ENCODE data around the gene TNS3. TPM values are rescaled to one million over a fixed set of nuclear protein-coding genes. Genes with fewer than 3 reads are reported as not detected.
A peak's percentile ranks its signal among the peaks of the same experiment; 100 is the strongest.

The TNS3 gene
- total RNA-seq, 4 donors from 2014 or later: 27.2 to 110 (median 47.5) TPM

DNA sequence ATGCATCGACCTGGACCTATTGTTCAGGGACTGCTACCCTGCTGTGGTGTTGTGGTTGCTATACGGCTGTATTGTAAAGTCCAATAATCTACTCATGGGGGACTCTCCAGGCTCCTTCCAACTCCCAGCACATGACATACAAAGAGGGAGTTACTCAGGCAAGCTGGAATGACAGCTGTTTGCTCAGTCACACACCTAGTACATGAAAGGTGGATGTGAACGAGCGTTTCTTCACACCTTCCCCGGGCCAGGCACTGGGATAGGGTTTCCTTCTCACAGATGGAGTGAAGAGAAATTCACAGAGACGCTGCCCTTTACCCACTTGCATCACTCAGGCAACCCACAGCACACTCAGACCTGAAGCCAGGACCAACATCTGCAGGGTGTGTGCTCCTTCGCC, 215.7 kb downstream of the TNS3 start:
- H3K4me3 ChIP-seq: no peak overlapping the region
- no peaks in the 10 kb centered on the region for H3K4me1 ChIP-seq
- TF ChIP-seq, protein P1, sequence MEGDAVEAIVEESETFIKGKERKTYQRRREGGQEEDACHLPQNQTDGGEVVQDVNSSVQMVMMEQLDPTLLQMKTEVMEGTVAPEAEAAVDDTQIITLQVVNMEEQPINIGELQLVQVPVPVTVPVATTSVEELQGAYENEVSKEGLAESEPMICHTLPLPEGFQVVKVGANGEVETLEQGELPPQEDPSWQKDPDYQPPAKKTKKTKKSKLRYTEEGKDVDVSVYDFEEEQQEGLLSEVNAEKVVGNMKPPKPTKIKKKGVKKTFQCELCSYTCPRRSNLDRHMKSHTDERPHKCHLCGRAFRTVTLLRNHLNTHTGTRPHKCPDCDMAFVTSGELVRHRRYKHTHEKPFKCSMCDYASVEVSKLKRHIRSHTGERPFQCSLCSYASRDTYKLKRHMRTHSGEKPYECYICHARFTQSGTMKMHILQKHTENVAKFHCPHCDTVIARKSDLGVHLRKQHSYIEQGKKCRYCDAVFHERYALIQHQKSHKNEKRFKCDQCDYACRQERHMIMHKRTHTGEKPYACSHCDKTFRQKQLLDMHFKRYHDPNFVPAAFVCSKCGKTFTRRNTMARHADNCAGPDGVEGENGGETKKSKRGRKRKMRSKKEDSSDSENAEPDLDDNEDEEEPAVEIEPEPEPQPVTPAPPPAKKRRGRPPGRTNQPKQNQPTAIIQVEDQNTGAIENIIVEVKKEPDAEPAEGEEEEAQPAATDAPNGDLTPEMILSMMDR (IDR thresholded peaks at IDR 0.05): no peak
- no peak for TF ChIP-seq POLR2A (IDR thresholded peaks at IDR 0.05)
- H3K9me3 ChIP-seq: no peaks in the 10 kb centered on the region
- H3K36me3 ChIP-seq: no peaks in the 10 kb centered on the region
- H3K27ac ChIP-seq: no peak overlapping the region
- intact Hi-C loops (cut with DNase I; ENCODE audit: low total_unique reads): no loop called here
- H3K27me3 ChIP-seq: no peaks in the 10 kb centered on the region
- DNase-seq: no peak

DNA sequence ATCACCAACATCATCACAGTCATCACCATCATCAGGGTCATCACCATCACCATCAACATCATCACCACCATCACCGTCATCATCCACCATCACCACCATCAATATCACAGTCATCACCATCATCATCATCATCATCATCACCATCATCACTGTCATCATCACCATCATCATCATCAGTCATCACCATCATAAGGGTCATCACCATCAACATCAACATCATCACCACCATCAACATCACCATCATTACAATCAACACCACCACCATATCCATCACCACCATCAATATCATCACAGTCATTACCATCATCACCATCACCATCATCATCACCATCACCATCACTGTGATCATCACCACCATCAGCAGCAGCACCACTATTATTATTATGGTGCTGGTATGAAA, 218.9 kb downstream of the TNS3 start:
- DNase-seq: no peak
- no peak overlapping the region for H3K27ac ChIP-seq
- no peak overlapping the region for H3K4me3 ChIP-seq
- no peaks in the 10 kb centered on the region for H3K36me3 ChIP-seq
- TF ChIP-seq POLR2A (IDR thresholded peaks at IDR 0.05): no peak
- TF ChIP-seq, protein P1 (IDR thresholded peaks at IDR 0.05): no peak
- H3K27me3 ChIP-seq: no peaks in the 10 kb centered on the region
- no peaks in the 10 kb centered on the region for H3K9me3 ChIP-seq
- intact Hi-C loops (cut with DNase I; ENCODE audit: low total_unique reads): no loop called here
- H3K4me1 ChIP-seq: no peaks in the 10 kb centered on the region

DNA sequence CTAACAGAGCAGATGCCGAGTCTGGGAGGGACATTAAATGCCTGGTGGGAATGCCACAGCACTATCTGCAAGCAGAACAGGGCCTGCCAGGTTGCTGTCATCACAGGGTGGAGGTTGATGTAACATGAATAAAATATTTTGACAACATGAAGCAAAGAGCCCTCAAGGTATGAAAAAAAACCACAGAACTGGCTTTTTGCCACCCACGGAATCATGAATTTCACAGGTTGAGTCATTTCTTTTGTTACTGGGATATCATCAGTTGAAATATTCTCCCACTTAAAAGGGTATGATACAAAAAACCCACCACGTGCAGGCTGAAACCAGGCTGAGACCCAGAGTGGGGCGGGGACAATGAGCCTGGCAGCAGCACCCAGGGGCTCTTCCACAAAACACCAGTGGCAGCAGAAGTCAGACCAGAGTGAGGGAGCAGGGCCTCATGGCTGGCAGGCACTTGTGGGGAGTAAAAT, 220.1 kb downstream of the TNS3 start:
- H3K9me3 ChIP-seq: no peaks in the 10 kb centered on the region
- no peak overlapping the region for H3K27ac ChIP-seq
- no peaks in the 10 kb centered on the region for H3K36me3 ChIP-seq
- no peaks in the 10 kb centered on the region for H3K27me3 ChIP-seq
- no peak overlapping the region for H3K4me3 ChIP-seq
- intact Hi-C loops (cut with DNase I; ENCODE audit: low total_unique reads): no loop called here
- no peaks in the 10 kb centered on the region for H3K4me1 ChIP-seq
- DNase-seq: peak in 1 of 2 donors; percentile 10
- TF ChIP-seq, protein P1 (IDR thresholded peaks at IDR 0.05): no peak
- no peak for TF ChIP-seq POLR2A (IDR thresholded peaks at IDR 0.05)

DNA sequence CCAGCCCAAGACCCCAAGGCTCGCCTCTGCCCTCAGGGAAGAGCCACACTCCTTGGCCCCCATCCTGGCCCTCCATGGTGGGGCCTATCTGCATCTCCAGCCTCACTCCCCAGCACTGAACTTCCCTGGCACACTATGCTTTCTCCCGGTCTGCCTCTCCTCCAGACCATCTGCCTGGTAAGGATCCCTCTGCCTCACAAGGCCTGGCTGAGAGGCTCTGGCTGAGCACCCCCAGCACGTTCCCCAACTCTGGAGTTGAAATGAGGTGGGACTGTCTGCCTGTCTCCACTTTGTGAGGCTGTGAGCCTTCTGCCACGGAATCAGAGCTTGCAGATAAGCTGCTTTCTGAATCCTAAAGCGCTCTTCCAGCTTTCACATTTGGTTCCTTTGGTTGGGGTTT, 220.7 kb downstream of the TNS3 start:
- TF ChIP-seq, protein P1 (IDR thresholded peaks at IDR 0.05): no peak
- no peak for TF ChIP-seq POLR2A (IDR thresholded peaks at IDR 0.05)
- no peak for DNase-seq
- no peak overlapping the region for H3K27ac ChIP-seq

DNA sequence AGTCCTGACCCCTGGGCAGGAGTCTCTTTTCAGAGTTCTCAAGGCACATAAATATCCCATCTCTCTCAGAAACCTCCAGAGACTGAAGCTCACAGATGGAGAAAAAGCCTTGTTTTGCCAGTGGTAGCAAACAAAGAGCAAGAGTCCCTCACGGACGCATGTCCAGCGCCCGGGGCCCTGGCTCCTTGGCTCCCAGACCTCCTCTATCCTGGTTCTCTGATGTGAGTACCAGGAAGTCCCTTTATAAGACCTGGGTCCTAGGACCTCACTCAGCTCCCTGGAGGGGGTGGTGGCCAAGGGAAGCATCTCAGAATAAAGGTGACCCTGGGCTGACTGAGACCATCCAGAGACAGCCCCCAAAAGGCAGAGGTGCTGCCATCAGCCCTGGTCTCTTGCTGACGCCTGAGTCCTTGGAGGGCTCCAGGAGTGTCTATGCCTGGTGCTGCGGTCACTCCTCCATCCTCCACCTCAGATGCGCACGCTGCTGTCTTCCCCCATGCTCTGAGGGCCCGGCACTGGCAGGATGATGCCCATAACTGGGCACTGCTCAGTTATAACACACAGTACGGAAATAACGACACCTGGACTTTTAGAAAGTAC, 221.5 kb downstream of the TNS3 start:
- DNase-seq: peak in 1 of 2 donors; percentile 4
- no peak for TF ChIP-seq POLR2A (IDR thresholded peaks at IDR 0.05)
- TF ChIP-seq, protein P1 (IDR thresholded peaks at IDR 0.05): no peak
- Histone ChIP-seq H3K4me3 (no peak overlapping the region), H3K9me3 (no peaks in the 10 kb centered on the region), H3K36me3 (no peaks in the 10 kb centered on the region), H3K4me1 (no peaks in the 10 kb centered on the region), H3K27ac (no peak overlapping the region), H3K27me3 (no peaks in the 10 kb centered on the region)
- intact Hi-C loops (cut with DNase I; ENCODE audit: low total_unique reads): no loop called here

More for the DNA sequence above, 220.7 kb downstream of the TNS3 start:
- H3K4me3 ChIP-seq: no peak overlapping the region
- no peaks in the 10 kb centered on the region for H3K36me3 ChIP-seq
- intact Hi-C loops (cut with DNase I; ENCODE audit: low total_unique reads): no loop called here
- H3K4me1 ChIP-seq: no peaks in the 10 kb centered on the region
- no peaks in the 10 kb centered on the region for H3K27me3 ChIP-seq
- H3K9me3 ChIP-seq: no peaks in the 10 kb centered on the region

Measured in uterus (tissue), 4 donors.